Esophagus muscularis mucosa (tissue), 3 donors: ENCODE data around the gene ARHGAP6.

Source experiments
- POLR2A ChIP-seq: fragments of 450-650 bp; IDR thresholded peaks from one replicate; pipeline ENCODE4 v1.6.1; 2017; ENCODE audit warnings: antibody characterized with exemption, moderate library complexity, mild to moderate bottlenecking, low read depth
- POLR2AphosphoS5 ChIP-seq, 2 donors: sonication (generic); formaldehyde crosslinking; IDR thresholded peaks; one replicate each; pipeline ENCODE4 v1.6.1; 2017; ENCODE audit warnings: antibody characterized with exemption in 2 of 2
- TF ChIP-seq, protein P1 (sequence below), 3 experiments: fragments of 200-600 bp in 2 of 3; fragments of 450-650 bp in 1 of 3; sonication (generic) in 2 of 3; IDR thresholded peaks; one replicate each; pipeline ENCODE4 v1.5.1; 2017 to 2019; ENCODE audit warnings: antibody characterized with exemption in 3 of 3, mild to moderate bottlenecking in 2 of 3, moderate library complexity in 1 of 3

GRCh38 chrX:11431786-11432185, 233.9 kb downstream of the ARHGAP6 start:
- TF ChIP-seq, protein P1, sequence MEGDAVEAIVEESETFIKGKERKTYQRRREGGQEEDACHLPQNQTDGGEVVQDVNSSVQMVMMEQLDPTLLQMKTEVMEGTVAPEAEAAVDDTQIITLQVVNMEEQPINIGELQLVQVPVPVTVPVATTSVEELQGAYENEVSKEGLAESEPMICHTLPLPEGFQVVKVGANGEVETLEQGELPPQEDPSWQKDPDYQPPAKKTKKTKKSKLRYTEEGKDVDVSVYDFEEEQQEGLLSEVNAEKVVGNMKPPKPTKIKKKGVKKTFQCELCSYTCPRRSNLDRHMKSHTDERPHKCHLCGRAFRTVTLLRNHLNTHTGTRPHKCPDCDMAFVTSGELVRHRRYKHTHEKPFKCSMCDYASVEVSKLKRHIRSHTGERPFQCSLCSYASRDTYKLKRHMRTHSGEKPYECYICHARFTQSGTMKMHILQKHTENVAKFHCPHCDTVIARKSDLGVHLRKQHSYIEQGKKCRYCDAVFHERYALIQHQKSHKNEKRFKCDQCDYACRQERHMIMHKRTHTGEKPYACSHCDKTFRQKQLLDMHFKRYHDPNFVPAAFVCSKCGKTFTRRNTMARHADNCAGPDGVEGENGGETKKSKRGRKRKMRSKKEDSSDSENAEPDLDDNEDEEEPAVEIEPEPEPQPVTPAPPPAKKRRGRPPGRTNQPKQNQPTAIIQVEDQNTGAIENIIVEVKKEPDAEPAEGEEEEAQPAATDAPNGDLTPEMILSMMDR (IDR thresholded peaks at IDR 0.05): no peak
- TF ChIP-seq POLR2AphosphoS5 (IDR thresholded peaks at IDR 0.05) (no peak), POLR2A (no peak)
